Transverse colon (tissue), 4 donors: Measurements from ENCODE around the gene MAP3K14. TPM values are rescaled to one million over a fixed set of nuclear protein-coding genes. Genes with fewer than 3 reads are reported as not detected.
A peak's percentile ranks its signal among the peaks of the same experiment; 100 is the strongest.

Experiments
- DNase-seq: peaks from one replicate; pipeline ENCODE4 v3.0.0-alpha.2; 2019
- H3K27ac ChIP-seq, 4 donors: fragments of 200-600 bp; sonication (generic); 2 replicates each; pipeline ENCODE4 v1.5.1; 2016 to 2018; ENCODE audit warnings: inconsistent platforms in 4 of 4
- H3K27me3 ChIP-seq: fragments of 200-600 bp; sonication (generic); 2 replicates; pipeline ENCODE4 v1.5.1; 2017; ENCODE audit warnings: inconsistent platforms
- H3K36me3 ChIP-seq, 4 donors: fragments of 200-600 bp; sonication (generic); 2 replicates each; pipeline ENCODE4 v1.5.1; 2017 to 2019; ENCODE audit warnings: inconsistent platforms in 4 of 4
- H3K4me1 ChIP-seq, 4 donors: fragments of 200-600 bp; sonication (generic); 2 replicates each; pipeline ENCODE4 v1.5.1; 2017 to 2020; ENCODE audit warnings: inconsistent platforms in 4 of 4
- H3K4me3 ChIP-seq, 4 donors: fragments of 200-600 bp; sonication (generic); 1 replicate in 1 of 4; 2 replicates in 3 of 4; pipeline versions ENCODE4 v1.5.1 to v1.6.1; 2017 to 2019; ENCODE audit warnings: inconsistent platforms in 4 of 4
- H3K9me3 ChIP-seq, 2 donors: fragments of 200-600 bp; sonication (generic); 2 replicates each; pipeline ENCODE4 v1.5.1; 2017 to 2019; ENCODE audit warnings: inconsistent platforms in 2 of 2
- EP300 ChIP-seq: sonication (generic); formaldehyde crosslinking; IDR thresholded peaks from one replicate; pipeline ENCODE4 v1.6.1; 2017; ENCODE audit warnings: antibody characterized with exemption, low read depth
- POLR2A ChIP-seq: fragments of 450-650 bp; IDR thresholded peaks from one replicate; pipeline ENCODE4 v1.6.1; 2016; ENCODE audit warnings: antibody characterized with exemption, mild to moderate bottlenecking, moderate library complexity
- POLR2AphosphoS5 ChIP-seq, 3 donors: sonication (generic); formaldehyde crosslinking; IDR thresholded peaks; one replicate each; pipeline ENCODE4 v1.6.1; 2016; ENCODE audit warnings: antibody characterized with exemption in 3 of 3
- WGBS, 2 donors: methylation state at CpG; one replicate each; pipeline ENCODE4 v1.1.5; 2018; ENCODE audit warnings: low coverage in 1 of 2; 5-methylcytosine and 5-hydroxymethylcytosine counted together
- in situ Hi-C, 4 donors: fragments of 200-750 bp; cut with MboI; loops; one replicate each; pipeline versions ENCODE4 v1.15.0 to v1.15.1; 2017; ENCODE audit warnings: low sequenced_read_pairs in 3 of 4, low pct_ligation_motif_present in 1 of 4, low pct_unique_long_range_greater_than_20kb in 1 of 4
- intact Hi-C: fragments of 100-400 bp; cut with DNase I; formaldehyde crosslinking; loops from one replicate; pipeline ENCODE4 v1.15.1; 2023; ENCODE audit warnings: low total_unique reads
- total RNA-seq, 4 donors: library from RNA; depleted of rRNA; stranded (reverse); fragments of >200 nt; gene quantifications; one replicate each; pipeline ENCODE4 v1.1.0, GENCODE V29; 2016
- TF ChIP-seq, protein P1 (sequence below), 5 experiments: fragments of 200-600 bp in 3 of 5; fragments of 450-650 bp in 2 of 5; sonication (generic) in 3 of 5; IDR thresholded peaks; 1 replicate in 2 of 5; 2 replicates in 3 of 5; pipeline ENCODE4 v1.5.1; 2016 to 2017; ENCODE audit warnings: antibody characterized with exemption in 5 of 5, inconsistent platforms in 3 of 5, mild to moderate bottlenecking in 2 of 5, moderate library complexity in 1 of 5

Gene MAP3K14
- total RNA-seq, 4 donors from 2014 or later: 13.0 to 33.7 (median 18.7) TPM

DNA sequence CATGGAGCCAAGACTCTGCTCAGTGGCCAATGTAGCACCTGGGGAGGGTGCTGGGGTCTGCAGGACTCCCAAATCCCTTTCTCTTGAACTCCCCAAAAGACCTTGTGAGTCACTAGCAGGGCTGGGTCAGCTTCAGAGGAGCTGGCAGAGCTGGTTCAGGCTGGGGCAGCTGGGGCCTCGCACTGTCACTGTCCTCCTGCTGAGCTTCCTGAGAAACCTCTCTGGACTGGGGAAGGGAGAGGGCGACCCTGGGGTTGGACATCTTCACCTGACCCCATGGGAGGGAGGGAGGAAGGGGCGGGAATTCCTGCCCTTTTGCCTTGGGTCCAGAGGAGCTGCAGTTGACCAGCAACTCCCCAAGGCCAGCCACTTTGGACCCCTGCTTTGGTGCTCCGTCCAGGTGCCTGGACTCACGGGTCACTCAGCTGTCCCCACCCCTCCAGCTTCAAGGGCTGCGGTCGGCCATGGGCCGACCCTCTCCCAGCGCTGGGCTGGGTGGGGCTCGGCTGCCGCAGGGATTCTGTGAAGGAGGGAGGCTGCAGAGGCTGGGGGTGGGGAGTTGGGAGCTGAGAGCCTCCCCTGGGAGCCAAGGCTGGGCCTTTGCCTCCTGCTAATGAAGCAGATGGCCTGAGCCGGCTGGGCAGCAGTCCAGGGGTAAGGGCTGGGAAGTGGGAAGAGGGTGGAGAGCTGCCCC is 85.9 kb downstream of the MAP3K14 start:
- H3K4me3 ChIP-seq: no peak overlapping the region
- TF ChIP-seq EP300: no peak
- TF ChIP-seq, protein P1, sequence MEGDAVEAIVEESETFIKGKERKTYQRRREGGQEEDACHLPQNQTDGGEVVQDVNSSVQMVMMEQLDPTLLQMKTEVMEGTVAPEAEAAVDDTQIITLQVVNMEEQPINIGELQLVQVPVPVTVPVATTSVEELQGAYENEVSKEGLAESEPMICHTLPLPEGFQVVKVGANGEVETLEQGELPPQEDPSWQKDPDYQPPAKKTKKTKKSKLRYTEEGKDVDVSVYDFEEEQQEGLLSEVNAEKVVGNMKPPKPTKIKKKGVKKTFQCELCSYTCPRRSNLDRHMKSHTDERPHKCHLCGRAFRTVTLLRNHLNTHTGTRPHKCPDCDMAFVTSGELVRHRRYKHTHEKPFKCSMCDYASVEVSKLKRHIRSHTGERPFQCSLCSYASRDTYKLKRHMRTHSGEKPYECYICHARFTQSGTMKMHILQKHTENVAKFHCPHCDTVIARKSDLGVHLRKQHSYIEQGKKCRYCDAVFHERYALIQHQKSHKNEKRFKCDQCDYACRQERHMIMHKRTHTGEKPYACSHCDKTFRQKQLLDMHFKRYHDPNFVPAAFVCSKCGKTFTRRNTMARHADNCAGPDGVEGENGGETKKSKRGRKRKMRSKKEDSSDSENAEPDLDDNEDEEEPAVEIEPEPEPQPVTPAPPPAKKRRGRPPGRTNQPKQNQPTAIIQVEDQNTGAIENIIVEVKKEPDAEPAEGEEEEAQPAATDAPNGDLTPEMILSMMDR (IDR thresholded peaks at IDR 0.05): no peak
- in situ Hi-C loops: no loop called here
- H3K4me1 ChIP-seq: peaks cover 8 to 49% (median 27%) of the 10 kb centered on the region in 4 donors
- no peaks in the 10 kb centered on the region for H3K36me3 ChIP-seq
- H3K27me3 ChIP-seq: no peaks in the 10 kb centered on the region
- 36% methylated on average over 10 of the region's 12 CpGs; no CpG with 5 or more reads in 1 of the 2 donors for WGBS, 2 donors
- intact Hi-C loops: no loop called here
- H3K9me3 ChIP-seq: no peaks in the 10 kb centered on the region
- DNase-seq: no peak
- H3K27ac ChIP-seq: peak overlapping the region in 3 of 4 donors; percentile 76 to 84 (median 84)

DNA sequence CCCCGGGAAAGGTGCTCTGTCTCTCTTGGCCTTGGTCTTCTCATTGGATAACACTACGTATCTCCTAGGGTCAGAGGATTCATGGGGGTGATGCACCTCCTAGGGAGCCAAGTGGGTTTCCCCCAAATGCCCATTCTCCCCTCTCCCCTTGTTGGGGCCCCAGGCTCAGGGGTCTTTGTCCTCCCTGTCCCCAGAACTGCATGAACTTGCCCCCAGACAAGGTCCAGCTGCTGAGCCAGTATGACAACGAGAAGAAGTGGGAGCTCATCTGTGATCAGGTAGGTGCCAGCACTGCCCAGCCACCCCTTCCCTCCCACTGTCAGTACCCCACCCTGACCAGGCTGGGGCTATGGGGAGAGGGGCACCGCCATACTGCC is 86.4 kb downstream of the MAP3K14 start:
- H3K27ac ChIP-seq: peak overlapping the region; percentile 76 to 84 (median 83)
- no peak overlapping the region for H3K4me3 ChIP-seq
- TF ChIP-seq EP300 (no peak), POLR2A (no peak)
- TF ChIP-seq, protein P1 (IDR thresholded peaks at IDR 0.05): no peak
- no peak for DNase-seq
- intact Hi-C loops (no loop called here), in situ Hi-C loops (no loop called here)
- peaks cover 8 to 50% (median 27%) of the 10 kb centered on the region in 4 donors for H3K4me1 ChIP-seq
- no peaks in the 10 kb centered on the region for H3K9me3 ChIP-seq
- H3K27me3 ChIP-seq: no peaks in the 10 kb centered on the region
- no peaks in the 10 kb centered on the region for H3K36me3 ChIP-seq
- WGBS, 2 donors: 80% methylated on average over 4 of the region's 4 CpGs; no CpG with 5 or more reads in 1 of the 2 donors

DNA sequence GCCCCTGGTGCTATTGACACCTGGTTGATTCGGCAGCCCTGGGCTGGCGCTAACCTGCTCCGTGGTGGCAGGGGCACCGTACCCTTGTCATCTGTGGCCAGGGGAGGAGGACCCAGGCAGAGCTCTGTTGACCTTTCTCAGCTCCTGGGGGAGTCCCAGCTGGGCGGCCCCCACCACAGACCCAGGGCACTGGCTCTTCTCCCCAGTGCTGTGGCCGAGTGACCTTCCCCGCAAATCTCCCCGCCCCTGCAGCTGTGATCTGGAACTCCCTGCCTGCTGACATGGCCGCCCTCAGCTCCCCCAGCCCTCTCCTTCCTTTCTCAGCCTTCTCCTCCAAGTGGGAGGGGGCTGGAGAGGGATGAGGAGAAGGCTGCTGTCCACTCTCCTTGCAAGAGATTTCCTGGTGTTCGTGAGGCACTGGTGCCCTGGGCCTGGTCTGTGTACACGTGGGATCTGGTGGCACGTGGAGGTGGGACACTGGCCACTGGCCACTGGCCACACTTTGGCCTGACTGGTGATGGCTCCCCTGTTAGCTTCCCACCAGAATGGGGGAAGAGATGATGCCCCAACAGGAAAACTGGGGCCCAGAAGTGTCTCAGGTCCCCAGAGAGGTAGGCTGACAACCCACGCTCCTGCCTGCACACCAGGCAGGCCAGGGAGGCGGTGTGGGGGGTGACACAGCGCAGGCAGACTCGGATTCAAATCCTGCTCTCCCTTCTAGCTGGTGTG is 87.0 kb downstream of the MAP3K14 start:
- TF ChIP-seq EP300: no peak
- TF ChIP-seq POLR2A: no peak
- TF ChIP-seq, protein P1 (IDR thresholded peaks at IDR 0.05): no peak
- TF ChIP-seq POLR2AphosphoS5 (IDR thresholded peaks at IDR 0.05): no peak
- Histone ChIP-seq H3K4me1 (peaks cover 8 to 50% (median 27%) of the 10 kb centered on the region in 4 donors), H3K4me3 (no peak overlapping the region), H3K27ac (peak overlapping the region; percentile 76 to 84 (median 83)), H3K36me3 (no peaks in the 10 kb centered on the region), H3K9me3 (no peaks in the 10 kb centered on the region), H3K27me3 (no peaks in the 10 kb centered on the region)
- intact Hi-C loops (no loop called here), in situ Hi-C loops (no loop called here)
- peak; percentile 48 for DNase-seq
- 66% methylated on average over 15 of the region's 16 CpGs; no CpG with 5 or more reads in 1 of the 2 donors for WGBS, 2 donors

DNA sequence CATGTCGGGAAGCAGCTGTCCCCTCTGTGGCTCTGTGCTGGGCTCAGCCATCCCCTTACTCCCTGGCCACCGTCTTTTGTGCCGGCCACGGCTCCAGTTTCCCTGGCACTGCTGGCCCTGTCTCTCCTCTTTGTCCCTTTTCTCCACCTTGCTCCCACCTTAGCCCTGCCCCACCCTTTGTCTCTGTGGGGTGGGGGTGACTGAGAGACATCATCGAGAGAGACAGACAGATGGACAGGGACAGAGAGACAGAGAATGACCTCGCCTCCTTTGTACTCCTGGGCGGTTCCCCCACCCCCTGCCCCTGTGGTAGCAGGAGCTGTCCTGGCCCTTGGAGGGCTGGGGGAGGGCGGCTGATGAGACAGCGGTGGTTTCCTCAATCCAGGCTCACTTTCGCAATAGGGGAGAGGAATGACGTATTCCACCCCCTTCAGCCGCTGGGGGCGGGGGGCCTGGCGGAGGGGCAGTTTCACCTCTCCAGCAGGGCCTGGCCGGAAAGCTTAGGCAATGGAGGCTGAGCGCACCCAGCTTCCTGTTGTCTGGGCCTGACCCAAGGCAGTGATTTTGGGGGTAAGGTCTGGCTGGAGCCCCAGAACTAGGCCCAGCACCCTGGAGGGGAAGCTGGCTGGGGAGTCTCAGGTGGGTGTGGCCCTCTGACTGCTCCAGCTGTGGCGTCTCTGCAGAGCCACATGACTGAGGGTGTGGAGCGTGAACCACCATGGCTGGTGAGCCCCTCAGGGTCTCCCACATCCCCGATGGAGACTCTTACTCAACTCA is 87.9 kb downstream of the MAP3K14 start:
- WGBS, 2 donors: 45% methylated on average over 19 of the region's 19 CpGs; no CpG with 5 or more reads in 1 of the 2 donors
- in situ Hi-C loops: no loop called here
- no peaks in the 10 kb centered on the region for H3K27me3 ChIP-seq

More for the DNA sequence above, 87.9 kb downstream of the MAP3K14 start:
- TF ChIP-seq POLR2AphosphoS5 (IDR thresholded peaks at IDR 0.05): peak in 2 of 3 donors; percentile 41 to 58
- TF ChIP-seq, protein P1 (IDR thresholded peaks at IDR 0.05): no peak
- H3K4me1 ChIP-seq: peaks cover 8 to 50% (median 27%) of the 10 kb centered on the region in 4 donors
- no peaks in the 10 kb centered on the region for H3K36me3 ChIP-seq
- intact Hi-C loops: no loop called here
- H3K9me3 ChIP-seq: no peaks in the 10 kb centered on the region
- DNase-seq: peak; percentile 87
- no peak overlapping the region for H3K4me3 ChIP-seq
- H3K27ac ChIP-seq: peak overlapping the region; percentile 76 to 84 (median 83)
